H1 (cell line): ENCODE data around the gene SELENOV. TPM values are rescaled to one million over a fixed set of nuclear protein-coding genes. Genes with fewer than 3 reads are reported as not detected.

ENCODE experiments used
- CHD2 ChIP-seq: IDR thresholded peaks from 2 replicates; pipeline ENCODE4 v1.6.1; 2012; ENCODE audit warnings: low read length, improper control_type of control experiment
- HDAC6 ChIP-seq: IDR thresholded peaks from one replicate; pipeline ENCODE4 v1.7.1; 2012; ENCODE audit warnings: low read depth, mild to moderate bottlenecking, inconsistent platforms, low read length, moderate library complexity
- MAFK ChIP-seq: IDR thresholded peaks from 2 replicates; pipeline ENCODE4 v1.6.1; 2012; ENCODE audit warnings: low read depth, mild to moderate bottlenecking, improper control_type of control experiment, low read length
- TAF1 ChIP-seq: IDR thresholded peaks from 2 replicates; pipeline ENCODE4 v1.6.1; 2011; ENCODE audit warnings: mild to moderate bottlenecking, low read depth, low read length
- TAF7 ChIP-seq: optimal IDR thresholded peaks from 2 replicates; pipeline ENCODE3; 2011; ENCODE audit warnings: low read depth, mild to moderate bottlenecking, inconsistent platforms, low read length, moderate library complexity, borderline replicate concordance
- polyA plus RNA-seq, 7 experiments: library from polyadenylated mRNA; depleted of rRNA in 3 of 7; stranded (reverse) in 5 of 7; unstranded in 2 of 7; fragments of >200 nt in 5 of 7; fragments of 200-250 nt in 2 of 7; gene quantifications; 1 replicate in 5 of 7; 2 replicates in 1 of 7; 4 replicates in 1 of 7; pipeline versions ENCODE4 v1.2.1 to v1.2.3, GENCODE V29; 2011 to 2013; ENCODE audit warnings: missing spikeins in 2 of 7, mixed read lengths in 2 of 7
- total RNA-seq: library from RNA; stranded (reverse); fragmentation: NEBNext Ultra II Directional; extraction: Animal tissue kit (Norgen Biotek cat#: 25700); gene quantifications from 2 replicates; pipeline ENCODE4 v1.2.1, GENCODE V29; 2021
- TF ChIP-seq, protein P1 (sequence below): IDR thresholded peaks from 2 replicates; pipeline ENCODE4 v1.6.1; 2012; ENCODE audit warnings: inconsistent platforms

The SELENOV gene
- total and polyA plus RNA-seq, 2 of the 8 experiments (the other 6 are each of a cell fraction or from before 2014, with no cell fraction given) = 8.4 to 10.7 TPM

DNA sequence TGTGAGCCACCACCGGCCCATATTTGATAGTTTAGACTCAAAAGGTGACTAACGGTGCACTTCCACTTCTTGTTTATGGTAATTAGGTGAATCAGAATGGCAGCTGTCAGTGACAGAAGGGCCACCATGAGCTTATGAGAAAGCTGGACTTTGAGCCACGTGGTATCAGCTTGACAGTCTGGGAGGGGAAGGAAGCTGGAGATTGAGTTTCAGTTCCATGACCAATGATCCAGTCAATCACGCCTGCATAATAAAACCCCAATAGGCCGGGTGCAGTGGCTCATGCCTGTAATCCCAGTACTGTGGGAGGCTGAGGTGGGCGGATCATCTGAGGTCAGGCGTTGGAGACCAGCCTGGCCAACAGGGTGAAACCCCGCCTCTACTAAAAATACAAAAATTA is 9.6 kb downstream of the SELENOV start (continued):
- no peak for TF ChIP-seq MAFK
- TF ChIP-seq HDAC6 = no peak
- TF ChIP-seq CHD2 = no peak
- no peak for TF ChIP-seq TAF1
- TF ChIP-seq, protein P1, sequence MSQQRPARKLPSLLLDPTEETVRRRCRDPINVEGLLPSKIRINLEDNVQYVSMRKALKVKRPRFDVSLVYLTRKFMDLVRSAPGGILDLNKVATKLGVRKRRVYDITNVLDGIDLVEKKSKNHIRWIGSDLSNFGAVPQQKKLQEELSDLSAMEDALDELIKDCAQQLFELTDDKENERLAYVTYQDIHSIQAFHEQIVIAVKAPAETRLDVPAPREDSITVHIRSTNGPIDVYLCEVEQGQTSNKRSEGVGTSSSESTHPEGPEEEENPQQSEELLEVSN = no peak
- no peak for TF ChIP-seq TAF7
